GM08714 (cell line): ENCODE data around the gene CPZ.

Experiments
- H3K4me3 ChIP-seq: fragments of 200-500 bp; sonication (Bioruptor generic); 2 replicates; pipeline ENCODE4 v1.5.1; 2014; ENCODE audit warnings: mild to moderate bottlenecking, low read length, inconsistent platforms
- ZNF274 ChIP-seq: IDR thresholded peaks from 2 replicates; pipeline ENCODE4 v1.6.1; 2012; ENCODE audit warnings: mild to moderate bottlenecking, low read depth, low read length

CPZ gene

GRCh38 chr4:8657381-8658088 lies 65.0 kb downstream of the CPZ start:
- TF ChIP-seq ZNF274, result no peak
- no peak overlapping the region for H3K4me3 ChIP-seq

DNA sequence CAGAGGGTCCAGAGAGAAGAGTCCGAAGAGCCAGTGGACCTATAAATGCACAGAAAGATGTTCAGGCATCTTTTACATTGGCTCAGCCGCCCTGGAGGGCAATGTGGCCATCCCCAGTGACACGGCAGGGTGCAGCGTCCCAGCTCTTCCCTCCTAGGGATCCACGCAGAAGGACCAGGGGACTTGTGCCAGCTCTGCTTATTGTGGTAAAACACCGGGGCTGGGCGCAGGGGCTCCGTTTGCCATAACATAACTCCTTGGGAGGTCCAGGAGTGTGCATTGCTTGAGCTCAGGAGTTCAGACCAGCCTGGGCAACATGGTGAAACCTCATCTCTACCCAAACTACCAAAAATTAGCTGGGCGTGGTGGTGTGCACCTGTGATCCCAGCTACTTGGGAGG lies 70.2 kb downstream of the CPZ start:
- no peak for TF ChIP-seq ZNF274
- H3K4me3 ChIP-seq, result no peak overlapping the region

GRCh38 chr4:8664031-8664805 lies 71.7 kb downstream of the CPZ start:
- H3K4me3 ChIP-seq, result no peak overlapping the region
- TF ChIP-seq ZNF274, result no peak

- no peak for TF ChIP-seq ZNF274
- no peak overlapping the region for H3K4me3 ChIP-seq
These were observed 72.4 kb downstream of the CPZ start for GRCh38 chr4:8664976-8665375.

DNA sequence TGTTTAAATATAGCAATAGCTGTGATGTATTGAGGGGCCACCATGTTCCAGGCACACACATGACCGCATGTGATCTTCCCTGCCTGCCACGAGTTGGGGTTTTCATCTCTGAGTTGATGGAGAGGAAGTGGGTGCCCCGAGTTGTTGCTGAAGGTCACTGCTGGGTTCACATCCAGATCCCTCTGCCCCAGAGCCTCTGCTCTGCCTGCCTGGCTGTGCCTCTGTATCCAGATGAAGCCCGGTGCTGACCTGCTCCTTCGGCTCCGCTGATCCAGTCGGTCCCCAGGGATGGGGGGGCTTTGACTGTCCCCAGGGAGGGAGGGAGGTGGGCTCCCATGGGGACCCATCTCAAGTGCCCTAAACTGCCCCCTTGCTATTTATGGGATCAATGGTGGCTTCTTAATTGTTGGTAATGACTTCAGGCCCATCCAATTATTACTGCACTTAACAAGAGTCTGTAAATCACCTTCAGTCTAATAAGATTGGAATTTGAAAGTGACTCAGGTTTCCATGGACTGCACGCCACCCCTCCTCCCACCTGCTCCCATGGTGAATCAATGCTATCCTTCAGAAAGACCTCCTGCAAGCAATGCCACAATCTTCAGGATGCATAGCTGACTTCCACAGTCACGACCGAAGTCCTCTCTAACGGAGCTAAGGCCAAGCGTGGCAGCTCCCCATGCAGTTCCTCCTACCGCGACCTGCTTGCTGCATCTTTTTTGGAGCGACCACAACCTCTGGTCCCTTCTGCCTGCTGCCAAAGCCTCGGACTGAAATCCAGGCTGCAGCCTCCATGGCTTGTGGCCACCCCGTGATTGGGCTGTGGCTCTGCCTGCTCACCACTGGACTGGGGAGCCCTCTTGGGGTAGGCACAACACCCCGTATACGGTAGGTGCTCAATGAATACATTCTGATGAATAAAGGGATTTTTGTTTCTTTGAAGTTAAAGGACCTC lies 73.1 kb downstream of the CPZ start:
- H3K4me3 ChIP-seq, result no peak overlapping the region
- no peak for TF ChIP-seq ZNF274

DNA sequence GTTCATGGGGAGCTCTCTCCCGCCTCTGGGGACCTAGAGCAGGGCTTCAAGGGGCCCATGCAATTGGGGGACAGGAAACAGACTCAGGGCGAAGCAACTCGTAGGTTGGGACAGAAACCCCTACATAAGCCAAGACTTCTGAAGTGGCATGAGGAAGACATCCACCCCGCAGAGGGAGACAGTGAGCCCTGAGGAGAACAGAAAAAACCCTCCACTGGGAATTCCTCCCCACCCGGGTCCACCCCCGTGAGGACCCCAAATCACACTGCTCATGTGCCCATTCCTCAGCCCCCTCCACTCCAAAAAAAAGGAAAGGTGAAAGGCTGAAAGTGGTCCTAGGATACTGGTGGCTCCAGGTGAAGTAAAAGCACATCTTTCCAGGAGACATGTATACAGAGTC lies 74.0 kb downstream of the CPZ start:
- no peak for TF ChIP-seq ZNF274
- H3K4me3 ChIP-seq, result no peak overlapping the region
